Hepatocyte (in vitro differentiated cells): ENCODE results near the gene CPNE4. TPM values are rescaled to one million over a fixed set of nuclear protein-coding genes. Genes with fewer than 3 reads are reported as not detected.

Experiments
- DNase-seq: peaks from one replicate; pipeline ENCODE4 v3.0.0-alpha.2; 2016; ENCODE audit warnings: low spot score
- H2AFZ ChIP-seq: fragments of 200-600 bp; sonication (generic); 2 replicates; pipeline ENCODE4 v1.6.0; 2016; ENCODE audit warnings: antibody characterized with exemption, mild to moderate bottlenecking
- H3K27ac ChIP-seq: fragments of 200-600 bp; sonication (generic); 2 replicates; pipeline ENCODE4 v1.5.1; 2016; ENCODE audit warnings: mild to moderate bottlenecking
- H3K27me3 ChIP-seq: fragments of 200-600 bp; sonication (generic); 2 replicates; pipeline ENCODE4 v1.6.1; 2016
- H3K36me3 ChIP-seq: fragments of 200-600 bp; sonication (generic); replicated peaks from 2 replicates; pipeline ENCODE4 v1.5.1; 2016; ENCODE audit warnings: low read depth; ENCODE audit not compliant: insufficient read depth
- H3K4me1 ChIP-seq: fragments of 200-600 bp; sonication (generic); 2 replicates; pipeline ENCODE4 v1.5.1; 2016; ENCODE audit warnings: mild to moderate bottlenecking, moderate library complexity; ENCODE audit not compliant: insufficient read depth
- H3K4me2 ChIP-seq: fragments of 200-600 bp; sonication (generic); 2 replicates; pipeline ENCODE4 v1.6.0; 2016
- H3K4me3 ChIP-seq: fragments of 200-600 bp; sonication (generic); 2 replicates; pipeline ENCODE4 v1.5.1; 2016; ENCODE audit warnings: mild to moderate bottlenecking
- H3K79me2 ChIP-seq: fragments of 200-600 bp; sonication (generic); 2 replicates; pipeline ENCODE4 v1.6.0; 2017; ENCODE audit warnings: mild to moderate bottlenecking
- H3K9me2 ChIP-seq: fragments of 200-600 bp; sonication (generic); replicated peaks from 2 replicates; pipeline ENCODE4 v1.6.0; 2017; ENCODE audit warnings: mild to moderate bottlenecking; ENCODE audit not compliant: insufficient read depth
- H3K9me3 ChIP-seq: fragments of 200-600 bp; sonication (generic); 2 replicates; pipeline ENCODE4 v1.5.1; 2016; ENCODE audit warnings: low read depth, mild to moderate bottlenecking
- H4K20me1 ChIP-seq: fragments of 200-600 bp; sonication (generic); 2 replicates; pipeline ENCODE4 v1.6.0; 2016; ENCODE audit warnings: mild to moderate bottlenecking; ENCODE audit not compliant: insufficient read depth, poor library complexity, severe bottlenecking
- EZH2 ChIP-seq: fragments of 200-600 bp; sonication (generic); IDR thresholded peaks from 2 replicates; pipeline ENCODE4 v1.6.1; 2016; ENCODE audit warnings: antibody characterized with exemption, mild to moderate bottlenecking, borderline replicate concordance
- EZH2phosphoT487 ChIP-seq: fragments of 200-600 bp; sonication (generic); IDR thresholded peaks from one replicate; pipeline ENCODE4 v1.6.1; 2018; ENCODE audit warnings: antibody characterized with exemption, mild to moderate bottlenecking, low read depth, moderate library complexity; ENCODE audit not compliant: unreplicated experiment, severe bottlenecking
- WGBS: methylation state at CpG from one replicate; pipeline ENCODE4 v1.1.6; 2016; ENCODE audit warnings: low lambda C conversion rate; ENCODE audit errors: missing lambda C conversion rate; 5-methylcytosine and 5-hydroxymethylcytosine counted together
- polyA plus RNA-seq: library from polyadenylated mRNA; unstranded; fragments of >200 nt; fragmentation: Nextera tagmentation; extraction: Ambion mirVana; gene quantifications from 2 replicates; pipeline ENCODE4 v1.2.1, GENCODE V29; 2016
- total RNA-seq: library from RNA; depleted of rRNA; stranded (reverse); fragments of >200 nt; gene quantifications from 2 replicates; pipeline ENCODE4 v1.2.3, GENCODE V29; 2014
- TF ChIP-seq, protein P1 (sequence below): fragments of 200-600 bp; sonication (generic); IDR thresholded peaks from 2 replicates; pipeline ENCODE4 v1.5.1; 2016; ENCODE audit warnings: antibody characterized with exemption, mild to moderate bottlenecking; ENCODE audit not compliant: poor library complexity

Gene CPNE4
- total and polyA plus RNA-seq, 2 experiments from 2014 or later: 0.37 to 0.52 TPM

DNA sequence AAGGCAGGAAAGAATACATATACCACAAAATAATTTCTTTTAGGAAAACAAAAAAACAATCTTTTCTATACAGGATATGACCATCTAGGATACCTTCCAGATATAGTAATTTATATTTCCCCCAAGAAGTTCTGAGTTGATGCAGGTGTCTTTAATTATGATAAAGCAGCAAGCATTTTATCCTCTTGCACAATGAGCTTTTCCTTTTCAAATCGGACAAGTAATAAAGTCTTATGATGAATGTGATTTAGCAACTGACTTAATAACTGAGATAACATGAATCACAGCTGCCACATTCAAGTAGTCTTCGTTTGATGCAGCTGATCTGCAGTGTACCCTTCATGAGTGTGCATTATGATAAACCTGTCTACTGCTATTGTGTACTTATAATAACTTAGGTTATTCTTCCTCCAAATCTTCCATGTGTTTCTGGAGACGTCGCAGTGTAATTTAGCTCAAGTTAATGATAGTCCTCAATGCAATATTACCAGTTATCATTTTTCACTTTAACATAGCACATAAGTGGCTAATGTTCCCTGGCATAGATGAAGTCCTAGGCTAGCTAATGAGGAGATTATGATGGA, 271.7 kb downstream of the CPNE4 start:
- no peak for DNase-seq
- TF ChIP-seq, protein P1, sequence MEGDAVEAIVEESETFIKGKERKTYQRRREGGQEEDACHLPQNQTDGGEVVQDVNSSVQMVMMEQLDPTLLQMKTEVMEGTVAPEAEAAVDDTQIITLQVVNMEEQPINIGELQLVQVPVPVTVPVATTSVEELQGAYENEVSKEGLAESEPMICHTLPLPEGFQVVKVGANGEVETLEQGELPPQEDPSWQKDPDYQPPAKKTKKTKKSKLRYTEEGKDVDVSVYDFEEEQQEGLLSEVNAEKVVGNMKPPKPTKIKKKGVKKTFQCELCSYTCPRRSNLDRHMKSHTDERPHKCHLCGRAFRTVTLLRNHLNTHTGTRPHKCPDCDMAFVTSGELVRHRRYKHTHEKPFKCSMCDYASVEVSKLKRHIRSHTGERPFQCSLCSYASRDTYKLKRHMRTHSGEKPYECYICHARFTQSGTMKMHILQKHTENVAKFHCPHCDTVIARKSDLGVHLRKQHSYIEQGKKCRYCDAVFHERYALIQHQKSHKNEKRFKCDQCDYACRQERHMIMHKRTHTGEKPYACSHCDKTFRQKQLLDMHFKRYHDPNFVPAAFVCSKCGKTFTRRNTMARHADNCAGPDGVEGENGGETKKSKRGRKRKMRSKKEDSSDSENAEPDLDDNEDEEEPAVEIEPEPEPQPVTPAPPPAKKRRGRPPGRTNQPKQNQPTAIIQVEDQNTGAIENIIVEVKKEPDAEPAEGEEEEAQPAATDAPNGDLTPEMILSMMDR: no peak
- no peak for TF ChIP-seq EZH2
- no peak for TF ChIP-seq EZH2phosphoT487
- Histone ChIP-seq H3K4me1 (no peaks in the 10 kb centered on the region), H3K27ac (no peak overlapping the region), H2AFZ (no peak overlapping the region), H3K36me3 (no peaks in the 10 kb centered on the region), H3K9me3 (no peaks in the 10 kb centered on the region), H3K79me2 (no peaks in the 10 kb centered on the region), H3K27me3 (peaks cover 4% of the 10 kb centered on the region), H3K4me2 (no peak overlapping the region), H3K4me3 (no peak overlapping the region), H4K20me1 (no peaks in the 10 kb centered on the region), H3K9me2 (no peaks in the 10 kb centered on the region)
- 73% methylated on average over 4 of the region's 4 CpGs for WGBS

DNA sequence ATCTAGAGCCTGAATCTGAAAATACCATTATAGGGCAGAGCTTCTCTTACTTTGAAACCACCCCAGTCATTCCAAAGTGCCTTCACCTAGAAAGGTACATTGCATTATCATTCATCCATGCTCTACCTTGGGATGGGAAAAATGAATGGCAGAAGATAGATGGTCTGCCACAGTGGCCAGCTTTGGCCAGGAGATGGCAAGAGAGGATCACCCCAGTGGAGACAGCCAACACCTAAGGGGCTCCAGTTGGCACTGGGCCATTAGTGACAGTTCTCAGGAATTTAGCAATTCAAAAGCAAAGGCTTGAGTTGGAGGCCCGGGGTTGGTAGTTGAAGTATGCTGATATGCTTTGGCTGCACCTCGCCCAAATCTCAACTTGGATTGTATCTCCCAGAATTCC, 278.4 kb downstream of the CPNE4 start:
- H3K79me2 ChIP-seq: no peaks in the 10 kb centered on the region
- no peaks in the 10 kb centered on the region for H3K36me3 ChIP-seq
- no peak overlapping the region for H2AFZ ChIP-seq
- H3K4me2 ChIP-seq: no peak overlapping the region
- 80% methylated on average over 2 of the region's 2 CpGs for WGBS
- DNase-seq: no peak
- H3K4me3 ChIP-seq: no peak overlapping the region
- no peaks in the 10 kb centered on the region for H3K27me3 ChIP-seq
- no peaks in the 10 kb centered on the region for H3K9me2 ChIP-seq
- H3K9me3 ChIP-seq: no peaks in the 10 kb centered on the region
- H3K27ac ChIP-seq: no peak overlapping the region
- H4K20me1 ChIP-seq: no peaks in the 10 kb centered on the region
- no peaks in the 10 kb centered on the region for H3K4me1 ChIP-seq
- TF ChIP-seq, protein P1: no peak
- TF ChIP-seq EZH2: no peak
- no peak for TF ChIP-seq EZH2phosphoT487

DNA sequence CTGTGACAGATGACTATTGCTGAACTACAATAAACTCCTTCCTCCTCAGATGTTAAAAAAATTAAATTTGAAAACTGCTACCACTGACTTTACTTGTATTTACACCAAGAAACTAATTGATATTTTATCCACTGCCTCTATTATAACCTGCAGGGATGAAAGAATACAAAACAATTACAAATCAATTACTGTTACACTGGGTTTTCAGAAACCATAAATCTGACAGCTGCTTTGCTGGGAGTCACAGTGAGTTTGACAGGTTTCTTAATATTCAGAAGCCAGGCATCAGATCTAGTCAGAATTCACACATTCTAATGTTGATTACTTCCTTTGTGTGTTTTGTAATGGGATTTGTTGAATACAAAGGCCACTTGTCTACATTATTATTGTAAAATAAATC, 279.4 kb downstream of the CPNE4 start:
- no peak overlapping the region for H3K4me2 ChIP-seq
- TF ChIP-seq, protein P1: no peak
- TF ChIP-seq EZH2 (no peak), EZH2phosphoT487 (no peak)
- H3K9me3 ChIP-seq: no peaks in the 10 kb centered on the region
- H3K9me2 ChIP-seq: no peaks in the 10 kb centered on the region
- H3K27ac ChIP-seq: no peak overlapping the region
- H4K20me1 ChIP-seq: no peaks in the 10 kb centered on the region
- no peak overlapping the region for H3K4me3 ChIP-seq
- DNase-seq: no peak
- no peaks in the 10 kb centered on the region for H3K4me1 ChIP-seq
- no peaks in the 10 kb centered on the region for H3K79me2 ChIP-seq
- H3K36me3 ChIP-seq: no peaks in the 10 kb centered on the region
- no peak overlapping the region for H2AFZ ChIP-seq
- H3K27me3 ChIP-seq: no peaks in the 10 kb centered on the region

DNA sequence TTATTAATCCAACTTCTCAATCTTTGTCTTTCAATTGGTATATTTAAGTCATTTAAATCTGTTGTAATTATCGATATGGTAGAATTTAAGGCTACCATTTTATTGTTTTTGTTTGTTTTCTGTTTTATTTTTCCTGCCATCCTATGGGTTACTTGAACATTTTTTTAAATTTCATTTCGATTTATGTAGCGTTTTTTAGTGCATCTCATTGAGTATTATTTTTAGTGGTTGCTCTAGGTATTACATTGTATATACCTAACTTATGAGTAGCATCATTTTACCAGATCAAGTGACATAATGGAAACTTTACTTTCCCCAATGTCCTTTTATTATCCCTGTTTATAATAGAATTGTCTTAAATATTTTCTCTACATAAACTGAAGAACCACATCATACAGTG, 284.6 kb downstream of the CPNE4 start:
- Histone ChIP-seq H2AFZ (no peak overlapping the region), H3K79me2 (no peaks in the 10 kb centered on the region), H3K27ac (no peak overlapping the region), H3K4me1 (no peaks in the 10 kb centered on the region), H3K9me3 (no peaks in the 10 kb centered on the region), H3K4me2 (no peak overlapping the region), H3K36me3 (no peaks in the 10 kb centered on the region), H3K27me3 (no peaks in the 10 kb centered on the region), H3K9me2 (no peaks in the 10 kb centered on the region), H3K4me3 (no peak overlapping the region), H4K20me1 (no peaks in the 10 kb centered on the region)
- no peak for DNase-seq
- WGBS: 93% methylated on average over 3 of the region's 3 CpGs
- TF ChIP-seq, protein P1: no peak
- TF ChIP-seq EZH2phosphoT487: no peak
